HL-60 (cell line): ENCODE results near the gene PHKA2.

Experiments used
- TF ChIP-seq, protein P1 (sequence below): IDR thresholded peaks from one replicate; pipeline ENCODE4 v1.5.1; 2011; ENCODE audit warnings: low read length, control low read depth, inconsistent platforms; ENCODE audit not compliant: insufficient read depth
- TF ChIP-seq, protein P2 (sequence below): IDR thresholded peaks from 2 replicates; pipeline ENCODE4 v1.6.1; 2012; ENCODE audit warnings: low read depth; ENCODE audit not compliant: insufficient replicate concordance

DNA sequence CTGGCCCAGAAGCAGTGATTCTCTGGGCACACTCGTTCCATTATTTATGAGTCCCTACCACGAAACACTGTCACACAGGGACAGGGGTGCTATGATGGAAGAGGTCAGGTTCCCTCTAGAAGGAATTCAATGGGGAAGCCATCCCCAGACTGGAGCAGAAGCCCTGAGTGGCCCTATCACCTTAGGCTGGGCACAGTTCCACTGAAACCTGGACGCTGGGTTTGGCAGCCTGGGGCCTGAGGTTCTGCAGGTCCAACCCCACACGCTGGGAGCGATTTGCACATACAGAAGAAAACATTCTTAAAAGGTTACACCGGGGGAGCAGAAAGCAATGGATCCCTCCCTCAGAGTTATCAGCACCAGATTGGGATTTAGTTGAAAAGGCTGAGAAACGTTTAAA, 63.3 kb downstream of the PHKA2 start:
- TF ChIP-seq, protein P1, sequence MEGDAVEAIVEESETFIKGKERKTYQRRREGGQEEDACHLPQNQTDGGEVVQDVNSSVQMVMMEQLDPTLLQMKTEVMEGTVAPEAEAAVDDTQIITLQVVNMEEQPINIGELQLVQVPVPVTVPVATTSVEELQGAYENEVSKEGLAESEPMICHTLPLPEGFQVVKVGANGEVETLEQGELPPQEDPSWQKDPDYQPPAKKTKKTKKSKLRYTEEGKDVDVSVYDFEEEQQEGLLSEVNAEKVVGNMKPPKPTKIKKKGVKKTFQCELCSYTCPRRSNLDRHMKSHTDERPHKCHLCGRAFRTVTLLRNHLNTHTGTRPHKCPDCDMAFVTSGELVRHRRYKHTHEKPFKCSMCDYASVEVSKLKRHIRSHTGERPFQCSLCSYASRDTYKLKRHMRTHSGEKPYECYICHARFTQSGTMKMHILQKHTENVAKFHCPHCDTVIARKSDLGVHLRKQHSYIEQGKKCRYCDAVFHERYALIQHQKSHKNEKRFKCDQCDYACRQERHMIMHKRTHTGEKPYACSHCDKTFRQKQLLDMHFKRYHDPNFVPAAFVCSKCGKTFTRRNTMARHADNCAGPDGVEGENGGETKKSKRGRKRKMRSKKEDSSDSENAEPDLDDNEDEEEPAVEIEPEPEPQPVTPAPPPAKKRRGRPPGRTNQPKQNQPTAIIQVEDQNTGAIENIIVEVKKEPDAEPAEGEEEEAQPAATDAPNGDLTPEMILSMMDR, result no peak
- TF ChIP-seq, protein P2, sequence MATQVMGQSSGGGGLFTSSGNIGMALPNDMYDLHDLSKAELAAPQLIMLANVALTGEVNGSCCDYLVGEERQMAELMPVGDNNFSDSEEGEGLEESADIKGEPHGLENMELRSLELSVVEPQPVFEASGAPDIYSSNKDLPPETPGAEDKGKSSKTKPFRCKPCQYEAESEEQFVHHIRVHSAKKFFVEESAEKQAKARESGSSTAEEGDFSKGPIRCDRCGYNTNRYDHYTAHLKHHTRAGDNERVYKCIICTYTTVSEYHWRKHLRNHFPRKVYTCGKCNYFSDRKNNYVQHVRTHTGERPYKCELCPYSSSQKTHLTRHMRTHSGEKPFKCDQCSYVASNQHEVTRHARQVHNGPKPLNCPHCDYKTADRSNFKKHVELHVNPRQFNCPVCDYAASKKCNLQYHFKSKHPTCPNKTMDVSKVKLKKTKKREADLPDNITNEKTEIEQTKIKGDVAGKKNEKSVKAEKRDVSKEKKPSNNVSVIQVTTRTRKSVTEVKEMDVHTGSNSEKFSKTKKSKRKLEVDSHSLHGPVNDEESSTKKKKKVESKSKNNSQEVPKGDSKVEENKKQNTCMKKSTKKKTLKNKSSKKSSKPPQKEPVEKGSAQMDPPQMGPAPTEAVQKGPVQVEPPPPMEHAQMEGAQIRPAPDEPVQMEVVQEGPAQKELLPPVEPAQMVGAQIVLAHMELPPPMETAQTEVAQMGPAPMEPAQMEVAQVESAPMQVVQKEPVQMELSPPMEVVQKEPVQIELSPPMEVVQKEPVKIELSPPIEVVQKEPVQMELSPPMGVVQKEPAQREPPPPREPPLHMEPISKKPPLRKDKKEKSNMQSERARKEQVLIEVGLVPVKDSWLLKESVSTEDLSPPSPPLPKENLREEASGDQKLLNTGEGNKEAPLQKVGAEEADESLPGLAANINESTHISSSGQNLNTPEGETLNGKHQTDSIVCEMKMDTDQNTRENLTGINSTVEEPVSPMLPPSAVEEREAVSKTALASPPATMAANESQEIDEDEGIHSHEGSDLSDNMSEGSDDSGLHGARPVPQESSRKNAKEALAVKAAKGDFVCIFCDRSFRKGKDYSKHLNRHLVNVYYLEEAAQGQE, result no peak
